Stimulated activated CD4-positive, alpha-beta T cell treated with anti-CD3 and anti-CD28 coated beads, Interleukin-2, amount 100 ng/mL, for 24 hours (primary cell): Measurements from ENCODE around the gene CNP.
"Not testable (repeated sequence)": the region's sequence is repeated elsewhere in the genome, so short reads cannot be mapped to it uniquely, and the experiment has no call there.

ENCODE experiments used
- DNase-seq, 2 donors: peaks; one replicate each; pipeline ENCODE4 v3.0.0-alpha.2; 2020

CNP gene

GRCh38 chr17:42010266-42010680 lies 43.7 kb downstream of the CNP start:
- DNase-seq, result not testable (repeated sequence)

GRCh38 chr17:42010898-42011516 lies 44.4 kb downstream of the CNP start:
- no peak for DNase-seq

DNA sequence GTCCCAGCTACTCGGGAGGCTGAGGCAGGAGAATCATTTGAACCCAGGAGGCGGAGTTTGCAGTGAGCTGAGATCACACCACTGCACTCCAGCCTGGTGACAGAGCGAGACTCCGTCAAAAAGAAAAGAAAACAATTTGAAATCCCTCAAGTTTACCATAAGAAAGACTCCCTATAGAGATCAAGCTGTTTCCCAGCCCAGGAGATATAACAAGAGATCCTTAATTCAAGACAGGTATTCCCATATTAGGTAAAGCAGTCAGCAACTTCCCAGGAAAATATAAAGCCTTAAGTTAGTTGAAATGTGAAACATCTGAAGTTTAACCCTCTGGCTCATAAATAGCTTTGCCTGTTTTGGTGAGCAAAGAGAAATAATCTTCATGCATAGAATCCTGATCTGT lies 45.8 kb downstream of the CNP start:
- not testable (repeated sequence) for DNase-seq

DNA sequence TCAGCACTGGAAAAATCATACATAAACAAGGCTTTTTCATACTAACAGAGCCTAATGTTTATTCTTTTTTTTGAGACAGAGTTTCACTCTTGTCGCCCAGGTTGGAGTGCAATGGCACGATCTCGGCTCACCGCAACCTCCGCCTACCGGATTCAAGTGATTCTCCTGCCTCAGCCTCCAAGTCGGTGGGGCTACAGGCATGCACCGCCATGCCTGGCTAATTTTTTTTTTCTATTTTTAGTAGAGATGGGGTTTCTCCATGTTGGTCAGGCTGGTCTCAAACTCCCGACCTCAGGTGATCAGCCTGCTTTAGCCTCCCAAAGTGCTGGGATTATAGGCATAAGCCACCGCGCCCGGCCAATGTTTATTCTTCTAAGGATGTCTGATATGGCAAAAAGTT lies 47.1 kb downstream of the CNP start:
- DNase-seq, result not testable (repeated sequence)

GRCh38 chr17:42016411-42016831 lies 49.8 kb downstream of the CNP start:
- DNase-seq, result no peak

- peak; percentile 89 to 90 for DNase-seq
Observed at GRCh38 chr17:42016941-42017865, 50.6 kb downstream of the CNP start, which contains the start of gene DNAJC7. Gene DNAJC7, minus strand, starts transcription at chr17:42017439. Its CDS starts 23 bp downstream, at chr17:42017416.

DNA sequence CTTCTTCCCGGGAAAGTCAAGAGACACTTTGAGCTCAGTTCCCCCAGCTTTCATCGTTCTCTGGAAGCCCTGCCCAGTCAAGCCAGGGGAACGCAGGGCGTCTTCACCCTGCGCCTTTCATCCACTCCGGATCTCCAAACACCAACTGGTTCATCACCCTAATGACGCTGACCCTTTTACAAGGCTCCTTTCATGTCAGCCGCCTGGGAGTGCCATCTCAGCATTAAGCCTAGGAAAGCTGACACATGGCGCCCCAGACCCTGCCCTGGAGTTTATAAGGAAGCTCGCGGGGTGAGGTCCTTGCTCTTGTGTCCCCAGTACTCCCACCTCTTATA lies 51.2 kb downstream of the CNP start:
- DNase-seq, result peak in 1 of 2 donors; percentile 31

GRCh38 chr17:42018339-42018738 lies 51.7 kb downstream of the CNP start:
- DNase-seq, result no peak

GRCh38 chr17:42018988-42019387 lies 52.4 kb downstream of the CNP start:
- no peak for DNase-seq

- DNase-seq, result peak; percentile 95 to 97
Observed at GRCh38 chr17:42019509-42020404, 53.2 kb downstream of the CNP start, which contains the start of gene NKIRAS2. Gene NKIRAS2, plus strand, starts transcription at chr17:42020090. Its CDS starts 1,488 bp downstream, at chr17:42021578.

- not testable (repeated sequence) for DNase-seq
Observed at GRCh38 chr17:42020845-42021244, 54.2 kb downstream of the CNP start.

- no peak for DNase-seq
Observed at GRCh38 chr17:42023524-42024349, 57.1 kb downstream of the CNP start.

DNA sequence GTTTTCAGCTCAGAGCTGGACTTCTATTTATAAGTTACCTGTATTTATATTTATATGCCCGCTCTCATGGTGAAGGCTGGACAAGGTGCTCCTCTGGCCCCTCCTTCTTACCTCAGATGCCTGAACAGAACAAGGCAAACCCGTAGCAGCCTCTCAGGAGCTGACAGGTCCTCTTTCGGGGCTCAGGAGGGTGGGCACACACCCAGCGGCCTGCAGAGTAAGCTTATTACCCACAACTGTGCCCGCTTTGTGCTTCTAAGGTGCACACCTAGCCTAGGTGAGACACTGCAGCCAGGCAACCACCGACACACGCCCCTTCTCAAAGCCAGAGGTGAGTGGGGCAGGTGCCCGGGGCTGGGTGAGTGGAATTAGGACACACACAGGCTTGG lies 58.6 kb downstream of the CNP start:
- DNase-seq, result no peak

DNA sequence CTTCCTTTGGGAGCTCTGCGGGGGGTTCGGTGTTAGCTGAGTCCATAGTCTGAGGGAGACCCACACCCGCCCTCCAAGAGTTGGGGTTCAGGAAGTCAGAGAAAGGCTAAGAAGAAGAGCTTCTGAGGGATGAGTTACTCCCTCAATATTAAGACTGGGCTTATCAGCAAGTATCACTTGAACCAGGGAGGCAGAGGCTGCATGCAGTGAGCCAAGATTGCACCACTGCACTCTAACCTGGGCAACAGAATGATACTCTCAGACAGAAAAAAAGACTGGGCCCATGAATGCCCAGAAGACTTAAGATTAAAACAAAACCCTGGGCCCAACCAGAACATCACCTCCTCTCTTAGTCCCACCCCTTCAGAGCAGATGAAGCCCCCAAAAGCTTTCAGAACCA lies 59.3 kb downstream of the CNP start:
- DNase-seq, result no peak

DNA sequence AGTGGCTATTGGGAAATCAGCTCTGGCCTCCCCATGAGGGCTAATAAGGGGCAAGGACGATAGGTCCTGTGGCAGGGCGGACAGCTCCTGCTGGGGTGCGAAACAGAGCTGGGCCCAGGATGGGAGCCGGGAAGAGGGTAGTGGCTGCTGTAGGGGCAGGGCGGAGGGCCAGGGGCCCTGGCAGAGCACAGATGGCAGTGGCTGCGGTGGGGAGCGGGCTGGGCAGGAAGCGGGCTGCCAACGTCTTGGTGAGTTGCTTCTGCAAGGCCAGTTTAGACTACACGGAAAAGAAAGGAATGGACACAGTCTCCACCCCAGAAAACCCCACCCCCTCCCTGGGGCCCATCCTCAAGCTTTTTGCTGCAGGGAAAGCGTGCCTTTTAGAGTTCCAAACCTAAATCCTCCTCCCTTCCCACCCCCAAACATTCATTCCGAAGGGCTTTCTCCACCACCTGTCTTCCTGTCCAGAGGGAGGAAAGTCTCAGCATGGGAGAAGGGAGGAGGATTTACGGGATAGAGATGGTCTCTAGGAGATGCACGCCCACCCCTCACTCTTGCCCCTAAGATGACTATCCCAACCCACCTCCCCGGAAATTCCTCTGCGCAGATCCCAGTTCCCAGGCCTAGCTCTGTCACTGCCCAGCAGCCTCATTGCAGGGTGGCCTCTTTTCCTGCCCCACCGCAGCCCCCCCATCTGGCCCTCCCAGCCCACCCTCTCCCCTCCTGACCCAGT lies 60.4 kb downstream of the CNP start:
- DNase-seq, result no peak
